ENCODE data around the gene KCNJ8.

Gene KCNJ8

DNA sequence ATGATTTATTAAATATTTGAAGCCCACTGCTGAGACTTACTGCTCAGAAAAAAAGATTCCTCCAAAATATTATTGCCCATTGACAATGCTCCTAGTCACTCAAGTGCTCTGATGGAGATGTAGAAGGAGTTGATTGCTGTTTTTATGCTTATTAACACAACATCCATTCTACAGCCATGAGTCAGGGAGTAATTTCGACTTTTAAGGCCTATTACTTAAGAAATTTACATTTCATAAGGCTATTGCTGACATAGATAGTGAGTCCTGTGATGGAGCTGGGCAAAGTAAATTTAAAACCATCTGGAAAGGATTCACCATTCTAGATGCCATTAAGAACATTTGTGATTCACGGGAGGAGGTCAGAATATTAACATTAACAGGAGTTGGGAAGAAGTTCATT is 5.2 kb downstream of the KCNJ8 start:
- Histone ChIP-seq H3K9me3 (ENCODE audit: control insufficient read depth in 5 of 5, low read length in 5 of 5) (no peaks in the 10 kb centered on the region), H3K4me3 (ENCODE audit: low read depth in 1 of 5, low read length in 5 of 5) (no peak overlapping the region), H3K36me3 (ENCODE audit: control insufficient read depth in 5 of 5, insufficient read depth in 5 of 5, low read length in 5 of 5) (peaks cover 5 to 14% (median 8%) of the 10 kb centered on the region in 5 donors), H3K27me3 (ENCODE audit: control insufficient read depth in 5 of 5, insufficient read depth in 4 of 5, low read length in 5 of 5) (peaks cover 0 to 4% (median 0%) of the 10 kb centered on the region in 5 donors), H3K4me1 (ENCODE audit: control insufficient read depth in 5 of 5, insufficient read depth in 5 of 5, low read length in 5 of 5) (peaks cover 0 to 14% (median 10%) of the 10 kb centered on the region in 5 donors), H3K9ac (ENCODE audit: low read length in 5 of 5) (no peak overlapping the region), H3K27ac (ENCODE audit: low read depth, low read length) (no peak overlapping the region)

DNA sequence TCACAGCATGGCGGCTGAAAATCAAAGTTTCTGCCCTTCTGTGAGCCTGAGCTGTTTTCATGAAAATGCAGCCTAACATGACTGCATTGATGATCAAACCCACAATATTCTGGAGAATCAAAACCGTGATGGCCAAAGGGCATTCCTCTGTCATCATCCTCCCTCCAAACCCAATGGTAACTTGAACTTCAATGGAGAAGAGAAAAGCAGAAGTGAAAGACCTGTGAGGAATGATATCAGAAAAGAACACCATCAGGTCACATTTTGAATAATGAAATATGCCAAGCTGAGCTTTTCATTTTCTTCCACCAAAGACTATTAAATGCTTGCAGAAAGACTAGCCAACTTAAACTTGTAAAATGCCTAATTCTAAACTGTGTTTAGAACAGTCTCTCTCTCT is 8.1 kb downstream of the KCNJ8 start:
- Histone ChIP-seq H3K4me1 (ENCODE audit: control insufficient read depth in 5 of 5, insufficient read depth in 5 of 5, low read length in 5 of 5) (no peaks in the 10 kb centered on the region), H3K27me3 (ENCODE audit: control insufficient read depth in 5 of 5, insufficient read depth in 4 of 5, low read length in 5 of 5) (no peaks in the 10 kb centered on the region), H3K9ac (ENCODE audit: low read length in 5 of 5) (no peak overlapping the region), H3K4me3 (ENCODE audit: low read depth in 1 of 5, low read length in 5 of 5) (no peak overlapping the region), H3K36me3 (ENCODE audit: control insufficient read depth in 5 of 5, insufficient read depth in 5 of 5, low read length in 5 of 5) (peaks cover 5 to 14% (median 8%) of the 10 kb centered on the region in 5 donors), H3K9me3 (ENCODE audit: control insufficient read depth in 5 of 5, low read length in 5 of 5) (no peaks in the 10 kb centered on the region), H3K27ac (ENCODE audit: low read depth, low read length) (no peak overlapping the region)

DNA sequence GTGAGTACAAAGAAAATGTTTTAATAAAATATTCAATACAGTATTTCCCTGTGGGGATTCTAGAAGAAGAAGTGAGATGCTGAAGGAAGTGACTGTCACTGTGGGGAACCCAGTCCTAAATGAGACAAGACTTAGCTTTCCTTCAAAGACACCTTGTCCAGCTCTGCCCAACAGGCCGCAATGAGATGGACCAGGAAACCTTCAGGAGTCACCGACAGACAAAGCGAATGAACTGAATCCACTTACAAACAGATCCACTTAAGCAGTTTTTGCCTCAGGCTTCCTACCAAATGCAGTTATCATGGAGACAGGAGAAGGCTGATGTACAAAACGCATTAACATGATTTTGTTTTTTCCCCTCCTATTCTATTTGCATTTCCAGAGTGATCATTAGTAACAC is 9.6 kb downstream of the KCNJ8 start:
- Histone ChIP-seq H3K27ac (ENCODE audit: low read depth, low read length) (no peak overlapping the region), H3K36me3 (ENCODE audit: control insufficient read depth in 5 of 5, insufficient read depth in 5 of 5, low read length in 5 of 5) (peaks cover 5 to 14% (median 8%) of the 10 kb centered on the region in 5 donors), H3K9me3 (ENCODE audit: control insufficient read depth in 5 of 5, low read length in 5 of 5) (no peaks in the 10 kb centered on the region), H3K4me1 (ENCODE audit: control insufficient read depth in 5 of 5, insufficient read depth in 5 of 5, low read length in 5 of 5) (no peaks in the 10 kb centered on the region), H3K27me3 (ENCODE audit: control insufficient read depth in 5 of 5, insufficient read depth in 4 of 5, low read length in 5 of 5) (no peaks in the 10 kb centered on the region), H3K9ac (ENCODE audit: low read length in 5 of 5) (no peak overlapping the region), H3K4me3 (ENCODE audit: low read depth in 1 of 5, low read length in 5 of 5) (no peak overlapping the region)

DNA sequence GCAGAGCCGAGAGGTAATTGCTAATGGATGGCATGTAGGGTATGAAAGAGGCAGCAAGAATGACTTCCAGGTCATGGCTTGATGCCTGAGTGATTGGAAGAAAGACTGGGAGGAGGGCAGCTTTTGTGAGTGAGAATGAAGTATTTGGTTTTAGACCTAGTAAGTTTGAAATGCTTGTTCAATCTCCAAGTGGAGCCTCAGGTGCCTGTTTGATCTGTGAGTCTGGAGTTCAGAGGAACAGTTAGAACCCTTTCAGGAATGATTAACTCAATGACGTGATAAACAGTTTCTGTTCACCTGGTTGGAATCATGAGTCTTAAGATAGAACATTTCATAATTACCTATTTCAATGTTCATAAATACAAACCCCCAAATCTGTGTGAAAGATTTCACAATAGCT is 10.4 kb downstream of the KCNJ8 start:
- peaks cover 5 to 13% (median 8%) of the 10 kb centered on the region in 5 donors for H3K36me3 ChIP-seq (ENCODE audit: control insufficient read depth in 5 of 5, insufficient read depth in 5 of 5, low read length in 5 of 5)
- H3K27me3 ChIP-seq (ENCODE audit: control insufficient read depth in 5 of 5, insufficient read depth in 4 of 5, low read length in 5 of 5), result no peaks in the 10 kb centered on the region
- no peaks in the 10 kb centered on the region for H3K9me3 ChIP-seq (ENCODE audit: control insufficient read depth in 5 of 5, low read length in 5 of 5)
- no peaks in the 10 kb centered on the region for H3K4me1 ChIP-seq (ENCODE audit: control insufficient read depth in 5 of 5, insufficient read depth in 5 of 5, low read length in 5 of 5)
- no peak overlapping the region for H3K27ac ChIP-seq (ENCODE audit: low read depth, low read length)
- no peak overlapping the region for H3K9ac ChIP-seq (ENCODE audit: low read length in 5 of 5)
- no peak overlapping the region for H3K4me3 ChIP-seq (ENCODE audit: low read depth in 1 of 5, low read length in 5 of 5)

DNA sequence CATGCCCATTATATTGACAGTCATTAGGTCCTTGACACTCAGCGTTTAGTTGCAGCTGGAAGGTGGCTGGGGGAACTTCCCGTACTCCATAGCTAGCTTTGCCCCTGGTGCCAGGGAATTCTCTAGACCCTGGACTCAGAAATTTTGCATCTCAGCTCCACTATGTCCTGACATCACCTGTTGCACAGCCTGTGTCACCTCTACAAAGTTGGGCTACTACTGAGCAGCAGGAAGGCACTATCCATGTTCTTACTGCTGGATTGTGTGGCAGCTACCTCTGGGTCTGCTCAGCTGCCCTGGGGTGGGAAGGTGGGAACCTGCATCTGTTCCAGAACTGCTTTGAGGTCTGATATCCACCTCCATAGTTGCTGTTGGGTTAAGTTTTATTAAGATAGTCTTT is 11.0 kb downstream of the KCNJ8 start:
- Histone ChIP-seq H3K4me1 (ENCODE audit: control insufficient read depth in 5 of 5, insufficient read depth in 5 of 5, low read length in 5 of 5) (no peaks in the 10 kb centered on the region), H3K4me3 (ENCODE audit: low read depth in 1 of 5, low read length in 5 of 5) (no peak overlapping the region), H3K9me3 (ENCODE audit: control insufficient read depth in 5 of 5, low read length in 5 of 5) (no peaks in the 10 kb centered on the region), H3K9ac (ENCODE audit: low read length in 5 of 5) (no peak overlapping the region), H3K36me3 (ENCODE audit: control insufficient read depth in 5 of 5, insufficient read depth in 5 of 5, low read length in 5 of 5) (peaks cover 5 to 12% (median 8%) of the 10 kb centered on the region in 5 donors), H3K27ac (ENCODE audit: low read depth, low read length) (no peak overlapping the region), H3K27me3 (ENCODE audit: control insufficient read depth in 5 of 5, insufficient read depth in 4 of 5, low read length in 5 of 5) (no peaks in the 10 kb centered on the region)

DNA sequence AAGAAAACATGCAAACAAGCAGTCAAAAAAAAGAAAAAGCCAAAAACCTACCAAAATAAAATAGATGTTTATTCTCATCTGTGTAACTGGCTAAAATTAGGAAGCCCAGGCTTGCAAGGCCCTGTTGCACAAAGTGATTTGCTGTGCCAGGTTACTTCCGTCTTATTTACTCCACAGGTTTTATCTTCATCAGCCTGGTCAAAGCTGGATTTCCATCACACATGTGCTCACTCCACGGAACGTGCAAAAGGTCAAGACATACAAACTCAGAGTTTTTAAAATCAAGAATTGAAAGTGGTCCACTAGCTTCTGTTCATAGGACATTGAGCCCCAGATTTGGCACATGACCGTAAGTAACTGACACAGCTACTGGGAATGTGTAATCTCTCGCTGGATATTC is 14.8 kb downstream of the KCNJ8 start:
- Histone ChIP-seq H3K4me3 (ENCODE audit: low read depth in 1 of 5, low read length in 5 of 5) (no peak overlapping the region), H3K9me3 (ENCODE audit: control insufficient read depth in 5 of 5, low read length in 5 of 5) (no peaks in the 10 kb centered on the region)

DNA sequence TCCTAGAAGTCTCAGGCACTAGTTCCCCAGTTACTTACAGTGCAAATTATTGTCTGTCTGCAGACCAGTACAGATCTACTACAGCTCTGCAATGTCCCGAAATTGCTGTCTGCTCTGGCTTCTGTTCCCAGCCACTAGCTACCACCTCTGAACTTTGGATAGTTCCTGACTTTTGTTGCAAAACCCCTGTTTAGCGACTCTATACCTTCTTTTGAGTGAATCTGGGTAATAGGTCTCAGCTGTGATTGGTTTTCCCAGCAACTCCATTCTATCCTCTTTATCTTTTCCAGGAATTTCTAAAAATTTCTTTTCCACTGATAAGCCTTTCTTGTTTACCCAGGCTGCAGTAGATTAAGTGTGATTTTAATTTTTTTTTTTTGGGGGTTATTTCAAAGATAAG is 16.8 kb downstream of the KCNJ8 start:
- Histone ChIP-seq H3K27me3 (ENCODE audit: control insufficient read depth in 5 of 5, insufficient read depth in 4 of 5, low read length in 5 of 5) (no peaks in the 10 kb centered on the region), H3K36me3 (ENCODE audit: control insufficient read depth in 5 of 5, insufficient read depth in 5 of 5, low read length in 5 of 5) (no peaks in the 10 kb centered on the region), H3K9me3 (ENCODE audit: control insufficient read depth in 5 of 5, low read length in 5 of 5) (no peaks in the 10 kb centered on the region), H3K4me3 (ENCODE audit: low read depth in 1 of 5, low read length in 5 of 5) (no peak overlapping the region), H3K9ac (ENCODE audit: low read length in 5 of 5) (no peak overlapping the region), H3K4me1 (ENCODE audit: control insufficient read depth in 5 of 5, insufficient read depth in 5 of 5, low read length in 5 of 5) (no peaks in the 10 kb centered on the region), H3K27ac (ENCODE audit: low read depth, low read length) (no peak overlapping the region)

More for the DNA sequence above, 14.8 kb downstream of the KCNJ8 start:
- H3K27me3 ChIP-seq (ENCODE audit: control insufficient read depth in 5 of 5, insufficient read depth in 4 of 5, low read length in 5 of 5), result no peaks in the 10 kb centered on the region
- no peak overlapping the region for H3K27ac ChIP-seq (ENCODE audit: low read depth, low read length)
- no peaks in the 10 kb centered on the region for H3K4me1 ChIP-seq (ENCODE audit: control insufficient read depth in 5 of 5, insufficient read depth in 5 of 5, low read length in 5 of 5)
- no peak overlapping the region for H3K9ac ChIP-seq (ENCODE audit: low read length in 5 of 5)
- no peaks in the 10 kb centered on the region for H3K36me3 ChIP-seq (ENCODE audit: control insufficient read depth in 5 of 5, insufficient read depth in 5 of 5, low read length in 5 of 5)

DNA sequence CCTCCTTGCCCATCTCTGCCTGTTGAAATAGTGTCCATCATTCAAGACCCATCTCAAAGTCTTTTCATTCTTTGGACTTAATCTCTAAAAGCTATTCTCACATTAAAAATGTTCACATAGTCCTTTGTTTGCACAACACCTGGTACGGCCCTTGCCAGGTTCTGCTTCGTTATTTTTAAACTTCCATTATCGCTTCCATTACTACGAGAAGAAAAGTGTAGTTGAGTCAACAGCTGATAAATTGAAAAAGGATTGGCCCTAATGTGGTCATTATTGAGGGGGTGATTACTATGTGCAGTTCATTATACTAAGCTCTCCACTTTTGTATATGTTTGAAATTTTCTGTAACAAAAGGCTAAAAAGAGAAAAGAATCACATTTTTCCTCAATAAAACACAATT is 17.8 kb downstream of the KCNJ8 start:
- Histone ChIP-seq H3K9me3 (ENCODE audit: control insufficient read depth in 5 of 5, low read length in 5 of 5) (no peaks in the 10 kb centered on the region), H3K27me3 (ENCODE audit: control insufficient read depth in 5 of 5, insufficient read depth in 4 of 5, low read length in 5 of 5) (no peaks in the 10 kb centered on the region), H3K27ac (ENCODE audit: low read depth, low read length) (no peak overlapping the region), H3K4me1 (ENCODE audit: control insufficient read depth in 5 of 5, insufficient read depth in 5 of 5, low read length in 5 of 5) (peaks cover 0 to under 1% (median 0%) of the 10 kb centered on the region in 5 donors), H3K9ac (ENCODE audit: low read length in 5 of 5) (no peak overlapping the region), H3K36me3 (ENCODE audit: control insufficient read depth in 5 of 5, insufficient read depth in 5 of 5, low read length in 5 of 5) (no peaks in the 10 kb centered on the region), H3K4me3 (ENCODE audit: low read depth in 1 of 5, low read length in 5 of 5) (no peak overlapping the region)

DNA sequence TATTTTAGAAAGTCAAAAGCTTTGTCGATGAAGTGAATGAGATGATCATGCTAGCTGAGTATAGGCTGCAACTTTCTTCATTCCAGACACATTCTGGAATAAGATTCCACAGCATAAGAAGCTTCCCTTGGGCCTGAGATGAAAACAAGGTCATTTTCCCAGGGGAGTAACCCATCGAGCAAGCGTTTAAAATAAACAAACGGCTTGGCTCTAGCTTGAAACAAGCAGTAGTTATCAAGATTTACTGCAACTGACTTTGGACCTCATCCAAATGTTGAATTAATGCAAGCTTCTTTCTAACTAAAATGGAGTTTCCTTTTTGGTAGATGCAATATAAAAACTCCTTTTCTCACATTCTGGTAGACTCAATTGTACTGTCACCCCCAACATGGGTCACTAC is 23.0 kb downstream of the KCNJ8 start:
- Histone ChIP-seq H3K4me3 (ENCODE audit: low read depth in 1 of 5, low read length in 5 of 5) (no peak overlapping the region), H3K36me3 (ENCODE audit: control insufficient read depth in 5 of 5, insufficient read depth in 5 of 5, low read length in 5 of 5) (no peaks in the 10 kb centered on the region), H3K27ac (ENCODE audit: low read depth, low read length) (no peak overlapping the region), H3K9ac (ENCODE audit: low read length in 5 of 5) (no peak overlapping the region), H3K9me3 (ENCODE audit: control insufficient read depth in 5 of 5, low read length in 5 of 5) (no peaks in the 10 kb centered on the region), H3K27me3 (ENCODE audit: control insufficient read depth in 5 of 5, insufficient read depth in 4 of 5, low read length in 5 of 5) (no peaks in the 10 kb centered on the region), H3K4me1 (ENCODE audit: control insufficient read depth in 5 of 5, insufficient read depth in 5 of 5, low read length in 5 of 5) (peaks cover 0 to 7% (median 5%) of the 10 kb centered on the region in 5 donors)

DNA sequence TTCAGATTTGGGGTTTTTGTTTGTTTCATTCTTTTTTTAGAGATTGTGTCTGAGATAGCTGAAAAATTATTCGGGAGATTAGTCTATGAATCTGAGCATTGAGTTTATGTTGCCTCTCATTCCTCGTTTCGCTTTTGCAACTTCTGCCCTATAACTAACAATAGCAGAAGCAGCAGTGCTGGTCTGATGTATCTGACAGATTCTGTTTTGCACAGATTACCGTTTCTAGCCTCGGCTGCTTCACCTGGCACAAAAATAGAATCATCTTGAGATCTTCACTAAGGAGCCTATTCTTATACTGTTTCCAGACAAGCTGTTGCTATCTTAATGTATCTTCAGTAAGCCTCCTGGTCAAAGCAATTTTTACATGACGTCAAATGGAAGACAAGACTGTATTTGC is 29.2 kb downstream of the KCNJ8 start:
- Histone ChIP-seq H3K27ac (ENCODE audit: low read depth, low read length) (no peak overlapping the region), H3K4me3 (ENCODE audit: low read depth in 1 of 5, low read length in 5 of 5) (no peak overlapping the region), H3K36me3 (ENCODE audit: control insufficient read depth in 5 of 5, insufficient read depth in 5 of 5, low read length in 5 of 5) (no peaks in the 10 kb centered on the region), H3K9ac (ENCODE audit: low read length in 5 of 5) (no peak overlapping the region), H3K27me3 (ENCODE audit: control insufficient read depth in 5 of 5, insufficient read depth in 4 of 5, low read length in 5 of 5) (no peaks in the 10 kb centered on the region), H3K9me3 (ENCODE audit: control insufficient read depth in 5 of 5, low read length in 5 of 5) (no peaks in the 10 kb centered on the region), H3K4me1 (ENCODE audit: control insufficient read depth in 5 of 5, insufficient read depth in 5 of 5, low read length in 5 of 5) (no peaks in the 10 kb centered on the region)

DNA sequence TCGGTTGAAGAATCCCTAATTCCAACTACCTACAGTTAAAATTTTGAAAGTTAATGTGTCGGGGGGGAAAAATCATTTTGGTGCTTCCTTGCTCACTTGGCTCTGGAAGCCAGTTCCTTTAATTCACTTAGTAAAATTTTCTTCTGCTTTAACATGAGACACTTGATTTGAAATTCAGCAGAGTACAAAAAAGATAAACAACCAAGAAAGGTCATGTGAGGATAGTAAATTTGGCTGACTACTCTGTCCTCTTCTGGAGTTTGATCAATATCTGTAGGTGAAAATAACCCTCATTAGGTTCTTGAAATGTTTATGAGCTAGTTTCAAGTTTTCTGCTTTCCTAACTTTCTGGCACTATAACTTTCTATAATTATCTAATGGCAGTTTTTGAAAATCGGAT is 43.4 kb downstream of the KCNJ8 start:
- H3K27me3 ChIP-seq (ENCODE audit: control insufficient read depth in 5 of 5, insufficient read depth in 4 of 5, low read length in 5 of 5), result no peaks in the 10 kb centered on the region
- H3K4me3 ChIP-seq (ENCODE audit: low read depth in 1 of 5, low read length in 5 of 5), result no peak overlapping the region
- peaks cover 0 to 6% (median 3%) of the 10 kb centered on the region in 5 donors for H3K9me3 ChIP-seq (ENCODE audit: control insufficient read depth in 5 of 5, low read length in 5 of 5)
- H3K9ac ChIP-seq (ENCODE audit: low read length in 5 of 5), result no peak overlapping the region
- peaks cover 0 to 3% (median 0%) of the 10 kb centered on the region in 5 donors for H3K4me1 ChIP-seq (ENCODE audit: control insufficient read depth in 5 of 5, insufficient read depth in 5 of 5, low read length in 5 of 5)
- no peak overlapping the region for H3K27ac ChIP-seq (ENCODE audit: low read depth, low read length)
- H3K36me3 ChIP-seq (ENCODE audit: control insufficient read depth in 5 of 5, insufficient read depth in 5 of 5, low read length in 5 of 5), result no peaks in the 10 kb centered on the region

Data from subcutaneous abdominal adipose tissue (tissue), 5 donors.